HG02870 (cell line): ENCODE data around the gene ATF3.
A peak's percentile ranks its signal among the peaks of the same experiment; 100 is the strongest.
"Not testable (repeated sequence)": the region's sequence is repeated elsewhere in the genome, so short reads cannot be mapped to it uniquely, and the experiment has no call there.

Experiments
- ATAC-seq: cut with Tn5 transposase; IDR thresholded peaks from one replicate; pipeline ENCODE4 v1.9.1; 2021; ENCODE audit warnings: mild to moderate bottlenecking, moderate library complexity; ENCODE audit not compliant: unreplicated experiment

ATF3 gene

GRCh38 chr1:212625781-212626450, 17.4 kb downstream of the ATF3 start:
- ATAC-seq: no peak

DNA sequence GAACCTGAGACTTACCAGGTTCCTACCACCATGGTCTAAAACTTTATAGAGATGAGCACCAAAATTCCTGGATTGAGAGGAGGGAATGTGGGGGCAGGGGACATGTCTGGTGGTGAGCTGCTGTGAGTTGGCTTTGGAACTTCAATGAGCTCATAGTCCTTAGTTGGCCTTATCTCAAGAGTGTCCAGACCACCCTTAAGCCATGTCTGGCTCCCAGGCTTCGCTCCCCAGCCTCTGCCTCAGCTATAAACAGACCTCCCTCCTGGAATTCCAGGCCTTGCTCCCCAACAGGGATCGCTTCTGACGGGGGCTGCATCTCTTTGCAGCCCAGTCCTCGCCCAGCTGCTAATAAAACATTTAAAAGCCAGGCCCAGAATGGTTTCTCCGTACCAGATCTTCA, 19.5 kb downstream of the ATF3 start:
- ATAC-seq: no peak

DNA sequence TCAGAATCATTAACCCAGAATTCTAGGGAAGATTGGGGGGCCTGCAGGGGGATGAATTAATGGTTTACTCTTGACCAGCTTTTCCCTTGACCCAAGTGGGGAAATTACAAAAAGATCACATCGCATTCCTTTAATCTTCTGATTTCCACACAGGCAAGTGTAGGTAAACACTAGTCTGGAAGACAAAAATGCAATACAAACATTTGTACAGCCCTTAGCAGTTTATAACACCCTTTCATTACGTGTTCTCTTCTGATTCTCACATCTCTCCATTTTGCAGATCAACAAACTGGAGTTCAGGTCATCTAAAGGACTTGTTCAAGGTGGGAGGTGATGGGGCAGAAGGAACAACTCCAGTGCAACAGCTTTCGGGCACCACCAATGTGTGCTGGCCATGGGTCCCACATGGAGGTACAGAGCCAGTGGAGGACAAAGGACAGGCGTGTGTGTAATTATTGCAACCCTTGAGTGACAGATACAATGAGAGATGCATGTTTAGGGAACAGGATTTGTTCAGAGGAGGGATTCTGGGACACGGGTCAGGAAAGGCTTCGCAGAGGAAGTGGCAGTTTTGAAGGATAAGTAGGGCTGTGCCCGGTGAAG, 20.4 kb downstream of the ATF3 start:
- no peak for ATAC-seq

- no peak for ATAC-seq
These were observed 21.0 kb downstream of the ATF3 start for GRCh38 chr1:212629450-212630157.

DNA sequence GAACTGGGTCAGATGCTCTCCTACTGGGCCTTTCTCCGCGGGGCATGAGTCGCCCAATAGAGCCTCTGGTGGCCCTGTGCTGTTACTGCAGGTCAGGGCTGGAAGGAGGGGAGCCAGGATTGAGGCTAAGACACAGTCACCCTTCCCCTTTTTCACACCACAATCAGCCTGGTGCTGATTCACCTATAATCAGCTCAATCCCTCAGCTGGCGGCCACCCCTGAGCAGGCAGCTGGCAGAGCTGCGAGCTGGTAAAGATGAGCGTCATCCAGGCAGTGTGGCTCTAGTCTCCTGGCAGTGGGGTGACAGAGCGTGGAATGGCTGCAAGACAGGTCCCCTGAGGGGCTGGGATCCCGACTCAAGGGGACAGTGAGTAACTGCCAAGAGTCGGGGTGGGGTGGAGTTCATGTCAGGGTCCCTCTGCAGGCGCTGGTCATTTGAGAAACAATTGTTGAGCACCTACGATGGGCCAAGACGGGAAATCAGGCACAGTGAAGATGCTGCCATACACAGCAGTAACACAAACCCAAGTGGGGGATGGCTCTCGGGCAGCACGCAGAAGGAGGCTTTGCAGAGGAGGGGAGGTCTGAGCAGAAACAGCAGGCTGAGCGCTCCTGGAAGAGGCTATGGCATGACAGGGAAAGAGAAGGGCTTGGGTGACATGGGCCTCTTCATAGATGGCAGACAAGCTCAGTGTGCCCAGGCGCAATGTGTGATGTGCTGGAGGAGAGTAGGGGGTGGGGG, 21.8 kb downstream of the ATF3 start:
- ATAC-seq: peak; percentile 94

DNA sequence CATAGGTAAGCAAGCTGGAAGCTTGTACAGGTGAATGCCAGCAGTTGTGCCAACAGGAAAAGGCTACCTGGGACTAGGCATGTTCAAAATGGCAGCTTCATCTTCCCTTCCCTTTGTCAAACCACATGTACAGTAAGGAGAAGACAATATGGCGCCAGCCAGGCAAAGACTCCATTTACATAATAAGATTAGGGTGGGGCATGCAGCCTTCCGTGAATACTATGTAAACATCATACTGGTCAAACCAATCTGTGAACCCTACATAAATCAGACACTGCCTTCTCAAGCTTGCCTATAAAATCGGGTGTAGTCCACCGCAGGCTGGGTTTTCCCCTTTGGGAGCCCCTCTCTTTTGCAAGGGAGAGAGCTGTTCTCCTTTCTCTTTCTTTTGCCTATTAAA, 24.6 kb downstream of the ATF3 start:
- ATAC-seq: no peak

DNA sequence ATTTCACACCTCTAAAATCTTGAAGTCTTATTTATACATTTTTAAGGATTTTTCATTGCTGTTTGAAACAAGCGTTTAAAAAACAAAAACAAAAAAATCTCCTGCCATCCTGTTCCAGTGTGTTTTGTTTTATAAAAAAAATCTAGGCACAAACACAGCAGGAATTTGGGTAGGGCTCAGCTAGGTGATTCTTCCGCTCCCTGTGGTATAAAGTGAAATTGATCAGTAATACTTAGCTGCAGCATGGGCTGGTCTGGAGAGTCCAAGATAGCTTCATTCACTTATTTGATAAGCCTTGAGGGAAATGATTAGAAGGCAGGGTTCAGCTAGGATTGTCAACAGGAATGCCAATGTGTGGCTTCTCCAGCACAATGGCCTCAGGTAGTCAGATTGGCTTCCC, 25.7 kb downstream of the ATF3 start:
- ATAC-seq: no peak

GRCh38 chr1:212635141-212635631, 26.6 kb downstream of the ATF3 start:
- no peak for ATAC-seq

GRCh38 chr1:212637902-212638301, 29.3 kb downstream of the ATF3 start:
- ATAC-seq: no peak

GRCh38 chr1:212638492-212639151, 30.1 kb downstream of the ATF3 start:
- ATAC-seq: no peak

DNA sequence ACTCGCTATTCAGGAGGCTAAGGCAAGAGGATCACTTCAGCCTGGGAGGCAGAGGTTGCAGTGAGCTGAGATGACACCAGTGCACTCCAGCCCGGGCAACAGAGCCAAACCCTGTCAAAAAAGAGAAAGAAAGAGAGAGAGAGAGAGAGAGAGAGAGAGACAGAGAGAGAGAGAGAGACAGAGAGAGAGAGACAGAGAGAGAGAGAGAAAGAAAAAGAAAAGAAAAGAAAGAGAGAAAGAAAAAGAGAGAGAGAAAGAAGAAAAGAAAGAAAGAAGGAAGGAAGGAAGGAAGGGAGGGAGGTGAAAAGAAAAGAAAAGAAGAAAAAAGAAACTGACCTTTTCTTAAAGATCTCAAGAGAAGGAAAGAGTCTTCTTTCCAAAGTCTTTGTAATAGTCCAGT, 31.0 kb downstream of the ATF3 start:
- ATAC-seq: not testable (repeated sequence)

- no peak for ATAC-seq
These were observed 31.8 kb downstream of the ATF3 start for GRCh38 chr1:212640223-212640878.

GRCh38 chr1:212641956-212642355, 33.4 kb downstream of the ATF3 start:
- no peak for ATAC-seq

- ATAC-seq: no peak
These were observed 35.3 kb downstream of the ATF3 start for GRCh38 chr1:212643877-212644276.

GRCh38 chr1:212644866-212645545, 36.4 kb downstream of the ATF3 start:
- no peak for ATAC-seq

- no peak for ATAC-seq
These were observed 37.3 kb downstream of the ATF3 start for GRCh38 chr1:212645546-212646543.

DNA sequence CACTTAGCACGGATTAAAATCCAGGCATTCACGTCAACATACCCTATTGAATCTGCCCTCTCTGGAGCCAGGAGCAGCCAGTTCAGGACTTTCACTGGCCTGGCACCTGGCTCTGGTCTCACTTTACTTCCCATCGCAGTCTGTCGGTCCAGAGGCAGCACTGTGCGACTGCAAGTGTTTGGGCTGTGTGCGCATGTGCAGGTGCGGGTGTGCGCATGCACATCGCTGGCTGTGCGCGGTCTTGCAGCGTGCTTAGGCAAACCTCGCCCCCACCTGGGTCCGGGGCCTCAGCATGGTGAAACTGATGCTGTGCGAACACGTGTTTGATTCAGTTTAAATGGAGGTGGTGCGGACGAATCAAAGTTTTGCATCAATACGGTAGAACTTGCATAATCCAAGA, 38.0 kb downstream of the ATF3 start:
- no peak for ATAC-seq

DNA sequence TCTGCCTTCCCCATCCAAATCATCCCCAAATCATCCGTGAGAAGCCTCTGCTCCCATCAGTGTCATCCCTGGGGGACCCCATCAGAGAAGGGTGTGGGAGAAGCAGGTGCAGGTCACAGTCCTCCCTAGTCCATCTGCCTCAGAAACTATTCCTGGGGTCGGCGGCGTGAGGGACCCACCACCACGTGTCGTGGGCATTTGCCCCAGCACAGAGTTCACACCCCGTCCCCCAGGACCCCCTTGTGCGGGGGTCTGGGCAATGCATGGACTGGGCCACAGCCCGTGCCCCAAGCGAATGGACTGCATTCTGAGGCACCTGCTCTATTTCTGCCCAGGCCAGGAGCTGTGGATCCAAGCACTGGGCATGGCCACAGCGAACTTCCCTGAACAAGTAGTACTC, 38.4 kb downstream of the ATF3 start:
- ATAC-seq: no peak

- ATAC-seq: no peak
These were observed 39.9 kb downstream of the ATF3 start for GRCh38 chr1:212648431-212648830.
